Neural cell (in vitro differentiated cells): ENCODE results near the gene NKAPD1. TPM values are rescaled to one million over a fixed set of nuclear protein-coding genes. Genes with fewer than 3 reads are reported as not detected.

ENCODE experiments used
- H2AFZ ChIP-seq: fragments of 200-600, 300-800 bp; sonication (generic), shearing (Covaris generic); 2 replicates; pipeline ENCODE4 v1.6.0; 2014; ENCODE audit warnings: low read depth, mild to moderate bottlenecking, antibody characterized with exemption, low read length, moderate library complexity
- H3F3A ChIP-seq: fragments of 200-600 bp; shearing (Covaris generic); 2 replicates; pipeline ENCODE4 v1.6.1; 2016; ENCODE audit warnings: mild to moderate bottlenecking, moderate library complexity, mixed read lengths, antibody characterized with exemption, low read length; ENCODE audit not compliant: insufficient read depth, poor library complexity, severe bottlenecking
- H3K27ac ChIP-seq: fragments of 200-600, 300-800 bp; sonication (generic), shearing (Covaris generic); 2 replicates; pipeline ENCODE4 v1.5.1; 2014; ENCODE audit warnings: mild to moderate bottlenecking, low read length, moderate library complexity
- H3K27me3 ChIP-seq: fragments of 300-800, 200-600 bp; sonication (generic), shearing (Covaris generic); 2 replicates; pipeline ENCODE4 v1.6.0; 2014; ENCODE audit warnings: mild to moderate bottlenecking, low read depth, low read length, moderate library complexity; ENCODE audit not compliant: insufficient read depth
- H3K36me3 ChIP-seq: fragments of 300-800, 200-600 bp; sonication (generic), shearing (Covaris generic); 2 replicates; pipeline ENCODE4 v1.5.1; 2014; ENCODE audit warnings: mild to moderate bottlenecking, antibody characterized with exemption, low read length, moderate library complexity; ENCODE audit not compliant: insufficient read depth
- H3K4me2 ChIP-seq: fragments of 300-800, 200-600 bp; sonication (generic), shearing (Covaris generic); 2 replicates; pipeline ENCODE4 v1.6.0; 2014; ENCODE audit warnings: mild to moderate bottlenecking, low read length
- H3K4me3 ChIP-seq: fragments of 300-800, 200-600 bp; sonication (generic), shearing (Covaris generic); 2 replicates; pipeline ENCODE4 v1.5.1; 2014; ENCODE audit warnings: mild to moderate bottlenecking, low read length, moderate library complexity
- H3K79me2 ChIP-seq: fragments of 200-600 bp; shearing (Covaris generic); replicated peaks from 2 replicates; pipeline ENCODE4 v1.6.0; 2014; ENCODE audit warnings: mild to moderate bottlenecking, low read length, moderate library complexity; ENCODE audit not compliant: insufficient read depth
- H3K9ac ChIP-seq: fragments of 300-800, 200-600 bp; sonication (generic), shearing (Covaris generic); 2 replicates; pipeline ENCODE4 v1.6.1; 2016; ENCODE audit warnings: mild to moderate bottlenecking, low read length, mixed read lengths
- H3K9me2 ChIP-seq: fragments of 200-600 bp; shearing (Covaris generic); 2 replicates; pipeline ENCODE4 v1.6.1; 2016; ENCODE audit warnings: mild to moderate bottlenecking, low read length, mixed read lengths; ENCODE audit not compliant: insufficient read depth
- H3K9me3 ChIP-seq: fragments of 200-600, 300-800 bp; sonication (generic), shearing (Covaris generic); 2 replicates; pipeline ENCODE4 v1.6.1; 2016; ENCODE audit warnings: mild to moderate bottlenecking, mixed run types, low read length, moderate library complexity, mixed read lengths
- H4K20me1 ChIP-seq: fragments of 200-600 bp; shearing (Covaris generic); 2 replicates; pipeline ENCODE4 v1.6.1; 2016; ENCODE audit warnings: mild to moderate bottlenecking, mixed run types; ENCODE audit not compliant: insufficient read depth
- CTCF ChIP-seq: fragments of 450-650 bp; IDR thresholded peaks from 2 replicates; pipeline ENCODE4 v1.5.1; 2014; ENCODE audit warnings: antibody characterized with exemption, mild to moderate bottlenecking, moderate library complexity; ENCODE audit not compliant: poor library complexity, severe bottlenecking
- EP300 ChIP-seq: fragments of 450-650 bp; conservative IDR thresholded peaks from 2 replicates; pipeline ENCODE4 v1.6.1; 2014; ENCODE audit warnings: antibody characterized with exemption, mild to moderate bottlenecking, moderate library complexity; ENCODE audit not compliant: poor library complexity, severe bottlenecking
- EZH2 ChIP-seq: fragments of 200-600, 300-800 bp; shearing (Covaris generic), sonication (generic); IDR thresholded peaks from 2 replicates; pipeline ENCODE4 v1.6.1; 2014; ENCODE audit warnings: antibody characterized with exemption, low read length, borderline replicate concordance, mild to moderate bottlenecking; ENCODE audit not compliant: insufficient read depth, poor library complexity, severe bottlenecking
- MXI1 ChIP-seq: fragments of 450-650 bp; conservative IDR thresholded peaks from 2 replicates; pipeline ENCODE4 v1.6.1; 2014; ENCODE audit warnings: antibody characterized with exemption, mild to moderate bottlenecking; ENCODE audit not compliant: poor library complexity, severe bottlenecking
- POLR2AphosphoS5 ChIP-seq: IDR thresholded peaks from 2 replicates; pipeline ENCODE4 v1.6.1; 2012
- RAD21 ChIP-seq: fragments of 450-650 bp; conservative IDR thresholded peaks from 2 replicates; pipeline ENCODE4 v1.6.1; 2014; ENCODE audit warnings: antibody characterized with exemption, mild to moderate bottlenecking, moderate library complexity
- REST ChIP-seq: IDR thresholded peaks from 2 replicates; pipeline ENCODE4 v1.6.1; 2012; ENCODE audit warnings: borderline replicate concordance
- SMC3 ChIP-seq: fragments of 450-650 bp; conservative IDR thresholded peaks from 2 replicates; pipeline ENCODE4 v1.6.1; 2014; ENCODE audit warnings: antibody characterized with exemption, mild to moderate bottlenecking, moderate library complexity; ENCODE audit not compliant: poor library complexity
- TAF1 ChIP-seq: IDR thresholded peaks from 2 replicates; pipeline ENCODE4 v1.6.1; 2012; ENCODE audit warnings: low read depth
- polyA plus RNA-seq: library from polyadenylated mRNA; depleted of rRNA; stranded (reverse); fragments of >200 nt; gene quantifications from 2 replicates; pipeline ENCODE4 v1.2.3, GENCODE V29; 2014

NKAPD1 gene
- polyA plus RNA-seq, 1 donor from 2014 or later, result 37.7 TPM

- Histone ChIP-seq H3K36me3 (no peaks in the 10 kb centered on the region), H3K9me2 (no peaks in the 10 kb centered on the region), H3K79me2 (no peaks in the 10 kb centered on the region), H2AFZ (no peak overlapping the region), H3K9me3 (no peaks in the 10 kb centered on the region), H3K4me3 (no peak overlapping the region), H4K20me1 (no peaks in the 10 kb centered on the region), H3K27ac (no peak overlapping the region), H3F3A (no peaks in the 10 kb centered on the region), H3K4me2 (no peak overlapping the region), H3K9ac (no peak overlapping the region), H3K27me3 (no peaks in the 10 kb centered on the region)
- TF ChIP-seq POLR2AphosphoS5 (no peak), RAD21 (no peak), EZH2 (no peak), CTCF (no peak), TAF1 (no peak), SMC3 (no peak), REST (no peak), EP300 (no peak), MXI1 (no peak)
These were observed 49.0 kb downstream of the NKAPD1 start for GRCh38 chr11:112123129-112123528.

- H3K4me3 ChIP-seq, result no peak overlapping the region
- H3K4me2 ChIP-seq, result no peak overlapping the region
- H3K79me2 ChIP-seq, result no peaks in the 10 kb centered on the region
- no peaks in the 10 kb centered on the region for H3K27me3 ChIP-seq
- no peak overlapping the region for H3K9ac ChIP-seq
- H3F3A ChIP-seq, result no peaks in the 10 kb centered on the region
- no peaks in the 10 kb centered on the region for H3K9me3 ChIP-seq
- TF ChIP-seq SMC3 (no peak), EZH2 (no peak), POLR2AphosphoS5 (no peak), RAD21 (no peak), REST (no peak), TAF1 (no peak), MXI1 (no peak), EP300 (no peak), CTCF (no peak)
- H2AFZ ChIP-seq, result no peak overlapping the region
- H4K20me1 ChIP-seq, result no peaks in the 10 kb centered on the region
- H3K27ac ChIP-seq, result no peak overlapping the region
- H3K36me3 ChIP-seq, result no peaks in the 10 kb centered on the region
- no peaks in the 10 kb centered on the region for H3K9me2 ChIP-seq
These were observed 53.0 kb downstream of the NKAPD1 start for GRCh38 chr11:112127056-112127455.
